OCI-LY1 (cell line): ENCODE measurements around the gene TMEM229B.

Source experiments
- CTCF ChIP-seq: fragments of 200-600 bp; sonication (generic), shearing (Covaris generic); IDR thresholded peaks from 2 replicates; pipeline ENCODE4 v1.5.1; 2017; ENCODE audit warnings: mild to moderate bottlenecking, antibody characterized with exemption, low read length, moderate library complexity, mixed read lengths
- EZH2 ChIP-seq: fragments of 200-600 bp; sonication (generic), shearing (Covaris generic); IDR thresholded peaks from 2 replicates; pipeline ENCODE4 v1.8.0; 2017; ENCODE audit warnings: borderline replicate concordance, mixed run types, mild to moderate bottlenecking, antibody characterized with exemption, low read length, moderate library complexity, mixed read lengths

- no peak for TF ChIP-seq CTCF
- no peak for TF ChIP-seq EZH2
Measured at GRCh38 chr14:67446371-67447032, 42.0 kb downstream of the TMEM229B start.
